IMR-90 (cell line): ENCODE results near the gene SIX5. TPM values are rescaled to one million over a fixed set of nuclear protein-coding genes. Genes with fewer than 3 reads are reported as not detected.

Experiments used
- ATAC-seq: fragments of 200-7000 bp; cut with Tn5 transposase; 2 replicates; pipeline ENCODE4 v1.9.1; 2020; ENCODE audit warnings: low read depth, mild to moderate bottlenecking, moderate library complexity
- BruUV-seq: library from RNA; stranded (reverse); fragments of 400-500 nt; replicated peaks from 2 replicates; lab custom pipeline; 2021; lab: Mats Ljungman, UMichigan
- CTCF ChIA-PET: fragments of 300-600 bp; formaldehyde crosslinking; extraction: SDS; loops from one replicate; lab custom pipeline; 2021; ENCODE audit warnings: antibody characterized with exemption; lab: Yijun Ruan, JAX
- POLR2A ChIA-PET: fragments of 300-600 bp; sonication (Branson Sonifier 250); formaldehyde crosslinking; loops from one replicate; lab custom pipeline; 2022; ENCODE audit warnings: antibody characterized with exemption; ENCODE audit not compliant: unreplicated experiment; lab: Charles Lee
- DNase-seq: peaks from one replicate; pipeline ENCODE4 v3.0.0; 2013
- H2AFZ ChIP-seq: replicated peaks from 2 replicates; pipeline ENCODE3; 2013; ENCODE audit warnings: low read length, mild to moderate bottlenecking; ENCODE audit not compliant: poor library complexity
- H2AK5ac ChIP-seq: 2 replicates; pipeline ENCODE4 v1.6.1; 2013; ENCODE audit warnings: low read depth, low read length, inconsistent platforms
- H2AK9ac ChIP-seq: replicated peaks from 2 replicates; pipeline ENCODE3; 2013; ENCODE audit warnings: mild to moderate bottlenecking, low read depth, low read length, moderate library complexity; ENCODE audit not compliant: poor library complexity
- H2BK120ac ChIP-seq: 2 replicates; pipeline ENCODE4 v1.6.1; 2013; ENCODE audit warnings: low read depth, low read length, inconsistent platforms
- H2BK15ac ChIP-seq: 3 replicates; pipeline ENCODE4 v1.6.1; 2013; ENCODE audit warnings: low read depth, low read length, inconsistent platforms
- H2BK20ac ChIP-seq: 2 replicates; pipeline ENCODE4 v1.6.1; 2013; ENCODE audit warnings: low read depth, mild to moderate bottlenecking, inconsistent platforms, low read length, moderate library complexity
- H2BK5ac ChIP-seq: 2 replicates; pipeline ENCODE4 v1.6.1; 2013; ENCODE audit warnings: mild to moderate bottlenecking, low read depth, low read length, inconsistent platforms; ENCODE audit not compliant: poor library complexity, severe bottlenecking
- H3K14ac ChIP-seq: replicated peaks from 2 replicates; pipeline ENCODE4 v1.6.1; 2013; ENCODE audit warnings: low read depth, low read length, inconsistent platforms
- H3K18ac ChIP-seq: 2 replicates; pipeline ENCODE4 v1.6.1; 2013; ENCODE audit warnings: low read depth, low read length, control low read depth
- H3K23ac ChIP-seq: 2 replicates; pipeline ENCODE4 v1.6.1; 2013; ENCODE audit warnings: low read depth, low read length, inconsistent platforms
- H3K27ac ChIP-seq: 2 replicates; pipeline ENCODE4 v1.5.1; 2013; ENCODE audit warnings: mild to moderate bottlenecking, control low read depth, low read length; ENCODE audit not compliant: insufficient read depth
- H3K27me3 ChIP-seq: 2 replicates; pipeline ENCODE4 v1.6.1; 2013; ENCODE audit warnings: low read length; ENCODE audit not compliant: control insufficient read depth, insufficient read depth
- H3K36me3 ChIP-seq: 2 replicates; pipeline ENCODE4 v1.6.1; 2013; ENCODE audit warnings: low read length, mixed read lengths; ENCODE audit not compliant: control insufficient read depth, insufficient read depth
- H3K4ac ChIP-seq: 2 replicates; pipeline ENCODE4 v1.6.1; 2013; ENCODE audit warnings: low read depth, low read length, inconsistent platforms
- H3K4me1 ChIP-seq: 2 replicates; pipeline ENCODE4 v1.6.1; 2013; ENCODE audit warnings: low read length, mixed read lengths; ENCODE audit not compliant: control insufficient read depth, insufficient read depth
- H3K4me2 ChIP-seq: 2 replicates; pipeline ENCODE4 v1.6.1; 2013; ENCODE audit warnings: low read depth, mild to moderate bottlenecking, control low read depth, low read length, moderate library complexity
- H3K4me3 ChIP-seq: 2 replicates; pipeline ENCODE4 v1.5.1; 2013; ENCODE audit warnings: low read depth, mild to moderate bottlenecking, control low read depth, low read length, moderate library complexity; ENCODE audit not compliant: insufficient read depth
- H3K56ac ChIP-seq: 2 replicates; pipeline ENCODE4 v1.6.1; 2013; ENCODE audit warnings: low read length, inconsistent platforms; ENCODE audit not compliant: insufficient read depth; ENCODE audit errors: extremely low read depth
- H3K79me1 ChIP-seq, 2 experiments: 2 replicates each; pipeline ENCODE4 v1.6.1; 2013; ENCODE audit warnings: low read length in 2 of 2, inconsistent platforms in 1 of 2, low read depth in 1 of 2
- H3K9ac ChIP-seq: 2 replicates; pipeline ENCODE4 v1.6.1; 2013; ENCODE audit warnings: low read depth, low read length, control low read depth
- H3K9me1 ChIP-seq: 2 replicates; pipeline ENCODE4 v1.6.1; 2013; ENCODE audit warnings: low read length, inconsistent platforms; ENCODE audit not compliant: insufficient read depth
- H3K9me3 ChIP-seq: 2 replicates; pipeline ENCODE4 v1.6.1; 2013; ENCODE audit warnings: low read length; ENCODE audit not compliant: control insufficient read depth, insufficient read depth
- H4K20me1 ChIP-seq: 2 replicates; pipeline ENCODE4 v1.6.1; 2013; ENCODE audit warnings: low read length, inconsistent platforms; ENCODE audit not compliant: insufficient read depth
- H4K5ac ChIP-seq: 2 replicates; pipeline ENCODE4 v1.6.1; 2013; ENCODE audit warnings: mild to moderate bottlenecking, low read depth, low read length, control low read depth
- H4K8ac ChIP-seq, 2 experiments: 2 replicates each; pipeline ENCODE4 v1.6.1; 2013; ENCODE audit warnings: low read depth in 2 of 2, low read length in 2 of 2, control low read depth in 1 of 2, inconsistent platforms in 1 of 2
- H4K91ac ChIP-seq: 2 replicates; pipeline ENCODE4 v1.6.1; 2013; ENCODE audit warnings: low read depth, low read length, inconsistent platforms; ENCODE audit not compliant: insufficient read depth
- RFX5 ChIP-seq: IDR thresholded peaks from 2 replicates; pipeline ENCODE4 v1.8.0; 2012; ENCODE audit warnings: low read depth, mild to moderate bottlenecking, low read length, moderate library complexity
- SMC3 ChIP-seq: fragments of 150-350 bp; IDR thresholded peaks from 2 replicates; pipeline ENCODE4 v1.6.1; 2016; ENCODE audit warnings: low read depth, mild to moderate bottlenecking, antibody characterized with exemption, low read length, moderate library complexity
- USF2 ChIP-seq: fragments of 150-350 bp; IDR thresholded peaks from 2 replicates; pipeline ENCODE4 v1.6.1; 2017; ENCODE audit warnings: mild to moderate bottlenecking, antibody characterized with exemption, low read length, low read depth
- WGBS, 2 experiments: methylation state at CpG; one replicate each; pipeline versions ENCODE4 v1.1.5 to v1.1.7; 2013; ENCODE audit warnings: missing lambda C conversion rate in 2 of 2; ENCODE audit not compliant: insufficient read length in 1 of 2; ENCODE audit errors: extremely low coverage in 2 of 2; 5-methylcytosine and 5-hydroxymethylcytosine counted together
- dilution Hi-C: fragments of 300-500 bp; cut with HindIII; formaldehyde crosslinking; loops from one replicate; pipeline ENCODE4 v1.14.3; 2018; ENCODE audit warnings: low sequenced_read_pairs; ENCODE audit not compliant: unreplicated experiment
- in situ Hi-C: fragments of 300-500 bp; cut with MboI; formaldehyde crosslinking; loops from 3 replicates; pipeline ENCODE4 v1.14.3; 2019; ENCODE audit warnings: low sequenced_read_pairs, inconsistent platforms, mixed read lengths
- intact Hi-C: fragments of 100-400 bp; cut with micrococcal nuclease; formaldehyde crosslinking; loops from 2 replicates; pipeline ENCODE4 v1.10.0; 2022
- polyA plus RNA-seq, 3 experiments: library from polyadenylated mRNA; depleted of rRNA; stranded (reverse); fragments of >200 nt; gene quantifications; 2 replicates each; pipeline ENCODE4 v1.2.3, GENCODE V29; 2012; ENCODE audit warnings: low replicate concordance in 1 of 3
- total RNA-seq: library from RNA; depleted of rRNA; stranded (reverse); fragments of >200 nt; gene quantifications from 2 replicates; pipeline ENCODE4 v1.2.3, GENCODE V29; 2012

Gene SIX5
- total and polyA plus RNA-seq, 2 of the 4 experiments (the other 2 are of a cell fraction), result 0.90 to 15.5 TPM

- CTCF ChIA-PET, result no interaction called here
- no peaks in the 10 kb centered on the region for H3K36me3 ChIP-seq
- no peaks in the 10 kb centered on the region for H3K4me1 ChIP-seq
- H3K27me3 ChIP-seq, result peaks cover 22% of the 10 kb centered on the region
- no peak overlapping the region for H2BK20ac ChIP-seq
- no peak overlapping the region for H2AK5ac ChIP-seq
- no peak overlapping the region for H3K27ac ChIP-seq
- H3K18ac ChIP-seq, result no peak overlapping the region
- ATAC-seq (no peak), DNase-seq (no peak)
- H2AFZ ChIP-seq, result no peak overlapping the region
- no peak overlapping the region for H3K9ac ChIP-seq
- H4K8ac ChIP-seq, result no peak overlapping the region
- H3K23ac ChIP-seq, result no peak overlapping the region
- TF ChIP-seq RFX5, result no peak
- TF ChIP-seq USF2, result no peak
- no peak for TF ChIP-seq SMC3
- no peak overlapping the region for H2BK120ac ChIP-seq
- no peak overlapping the region for H3K4me2 ChIP-seq
- intact Hi-C loops, result no loop called here
- POLR2A ChIA-PET, result no interaction called here
- no peaks in the 10 kb centered on the region for H3K9me1 ChIP-seq
- dilution Hi-C loops, result no loop called here
- no peaks in the 10 kb centered on the region for H4K20me1 ChIP-seq
- H2BK5ac ChIP-seq, result no peak overlapping the region
- H3K14ac ChIP-seq, result no peak overlapping the region
- in situ Hi-C loops, result no loop called here
- no peaks in the 10 kb centered on the region for H3K9me3 ChIP-seq
- WGBS, 2 experiments, result no CpG with 5 or more reads among the region's 5 CpGs
- H3K56ac ChIP-seq, result no peak overlapping the region
- no peak overlapping the region for H2AK9ac ChIP-seq
- H3K4ac ChIP-seq, result no peak overlapping the region
- no peak overlapping the region for H3K4me3 ChIP-seq
- BruUV-seq, result no TSS peak
- no peak overlapping the region for H4K5ac ChIP-seq
- no peak overlapping the region for H2BK15ac ChIP-seq
- no peaks in the 10 kb centered on the region for H3K79me1 ChIP-seq
- H4K91ac ChIP-seq, result no peak overlapping the region
These were observed 21.5 kb downstream of the SIX5 start for GRCh38 chr19:45747513-45747912.
